Measurements from ENCODE around the gene NR1D1.

NR1D1 gene

GRCh38 chr17:40056379-40057015, 43.9 kb downstream of the NR1D1 start:
- DNase-seq (ENCODE audit: insufficient read length) (no peak), FAIRE-seq (no peak)
- no peak for TF ChIP-seq POLR2A (IDR thresholded peaks at IDR 0.05; ENCODE audit: low read depth, low read length)
- no peak for TF ChIP-seq POLR2AphosphoS5 (IDR thresholded peaks at IDR 0.05; ENCODE audit: low read depth, low read length)
- TF ChIP-seq TAF1 (IDR thresholded peaks at IDR 0.05; ENCODE audit: borderline replicate concordance, low read depth, low read length), result no peak
